Sigmoid colon (tissue), 7 donors: ENCODE data around the gene FLRT1. TPM values are rescaled to one million over a fixed set of nuclear protein-coding genes. Genes with fewer than 3 reads are reported as not detected.

Experiments
- DNase-seq: peaks from one replicate; pipeline ENCODE4 v3.0.0-alpha.2; 2019
- H3K27ac ChIP-seq, 4 donors: fragments of 200-600 bp; sonication (generic); one replicate each; pipeline ENCODE4 v1.5.1; 2016 to 2019; ENCODE audit warnings: mild to moderate bottlenecking in 1 of 4
- H3K27me3 ChIP-seq, 3 donors: fragments of 200-600 bp; sonication (generic); one replicate each; pipeline ENCODE4 v1.5.1; 2019; ENCODE audit warnings: mild to moderate bottlenecking in 1 of 3
- H3K36me3 ChIP-seq, 4 donors: fragments of 200-600 bp; sonication (generic); one replicate each; pipeline ENCODE4 v1.5.1; 2016 to 2019
- H3K4me1 ChIP-seq, 4 donors: fragments of 200-600 bp; sonication (generic); one replicate each; pipeline ENCODE4 v1.5.1; 2017 to 2019
- H3K4me3 ChIP-seq, 4 donors: fragments of 200-600 bp; sonication (generic); one replicate each; pipeline ENCODE4 v1.5.1; 2017 to 2019; ENCODE audit warnings: mild to moderate bottlenecking in 2 of 4, moderate library complexity in 1 of 4
- H3K9me3 ChIP-seq, 4 donors: fragments of 200-600 bp in 3 of 4; sonication (generic) in 3 of 4; one replicate each; pipeline versions ENCODE4 v1.5.1 to v1.6.1; 2013 to 2019
- EP300 ChIP-seq, 4 donors: sonication (generic); formaldehyde crosslinking; IDR thresholded peaks; one replicate each; pipeline ENCODE4 v1.6.1; 2017; ENCODE audit warnings: antibody characterized with exemption in 4 of 4
- POLR2A ChIP-seq, 2 donors: fragments of 450-650 bp; IDR thresholded peaks; one replicate each; pipeline ENCODE4 v1.6.1; 2016; ENCODE audit warnings: antibody characterized with exemption in 2 of 2, mild to moderate bottlenecking in 2 of 2, moderate library complexity in 2 of 2
- POLR2AphosphoS5 ChIP-seq, 4 donors: sonication (generic); formaldehyde crosslinking; IDR thresholded peaks; one replicate each; pipeline ENCODE4 v1.6.1; 2017; ENCODE audit warnings: antibody characterized with exemption in 4 of 4
- WGBS, 2 donors: extraction: QIAGEN DNeasy Blood & Tissue Kit; methylation state at CpG; one replicate each; pipeline ENCODE4 v1.1.7; 2013; 5-methylcytosine and 5-hydroxymethylcytosine counted together
- intact Hi-C: fragments of 100-400 bp; cut with DNase I; formaldehyde crosslinking; loops from one replicate; pipeline ENCODE4 v1.15.1; 2023
- polyA plus RNA-seq, 3 donors: library from polyadenylated mRNA; stranded (reverse); fragments of 200-250 nt; gene quantifications; one replicate each; pipeline ENCODE4 v1.2.3, GENCODE V29; 2013
- total RNA-seq, 4 donors: library from RNA; depleted of rRNA; stranded (reverse); fragments of >200 nt; gene quantifications; one replicate each; pipeline ENCODE4 v1.1.0, GENCODE V29; 2016
- TF ChIP-seq, protein P1 (sequence below), 4 experiments: fragments of 450-650 bp in 3 of 4; fragments of 200-600 bp in 1 of 4; IDR thresholded peaks; one replicate each; pipeline ENCODE4 v1.5.1; 2016 to 2019; ENCODE audit warnings: antibody characterized with exemption in 4 of 4, mild to moderate bottlenecking in 3 of 4, moderate library complexity in 2 of 4
- donor health status: healthy with polysubstance abuse.
- donor health status: Bipolar disorder and iron deficiency.
- donor health status: healthy.

Gene FLRT1
- total and polyA plus RNA-seq, 7 donors: 0.66 to 6.9 (median 2.9) TPM; not detected in 2

DNA sequence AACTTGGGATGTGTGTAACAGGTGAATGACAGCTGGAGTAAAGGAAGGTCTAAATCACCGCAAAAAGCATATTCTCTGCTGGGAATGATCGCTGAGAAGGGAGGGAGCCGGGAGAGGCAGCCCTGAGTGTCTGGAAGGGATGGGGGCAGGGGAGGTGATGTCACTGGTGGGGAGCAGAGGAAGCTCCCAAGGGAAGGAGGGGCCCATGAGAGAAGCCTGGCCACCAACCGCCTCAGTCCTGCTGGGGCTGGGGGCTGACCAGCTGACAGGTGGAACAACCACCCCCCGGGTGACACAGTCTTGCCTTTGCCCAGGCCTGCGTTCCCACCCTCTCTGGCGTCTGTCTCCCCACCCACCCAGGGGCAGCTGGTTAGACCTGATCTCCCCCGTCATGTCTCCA is 6.0 kb upstream of the FLRT1 start:
- intact Hi-C loops: no loop called here
- peaks cover 0 to 17% (median 0%) of the 10 kb centered on the region in 3 donors for H3K27me3 ChIP-seq
- no peak overlapping the region for H3K4me3 ChIP-seq
- peaks cover 0 to 14% (median 10%) of the 10 kb centered on the region in 4 donors for H3K4me1 ChIP-seq
- DNase-seq: no peak
- H3K9me3 ChIP-seq: no peaks in the 10 kb centered on the region
- TF ChIP-seq POLR2AphosphoS5 (IDR thresholded peaks at IDR 0.05) (no peak), POLR2A (IDR thresholded peaks at IDR 0.05) (no peak), EP300 (IDR thresholded peaks at IDR 0.05) (no peak)
- TF ChIP-seq, protein P1, sequence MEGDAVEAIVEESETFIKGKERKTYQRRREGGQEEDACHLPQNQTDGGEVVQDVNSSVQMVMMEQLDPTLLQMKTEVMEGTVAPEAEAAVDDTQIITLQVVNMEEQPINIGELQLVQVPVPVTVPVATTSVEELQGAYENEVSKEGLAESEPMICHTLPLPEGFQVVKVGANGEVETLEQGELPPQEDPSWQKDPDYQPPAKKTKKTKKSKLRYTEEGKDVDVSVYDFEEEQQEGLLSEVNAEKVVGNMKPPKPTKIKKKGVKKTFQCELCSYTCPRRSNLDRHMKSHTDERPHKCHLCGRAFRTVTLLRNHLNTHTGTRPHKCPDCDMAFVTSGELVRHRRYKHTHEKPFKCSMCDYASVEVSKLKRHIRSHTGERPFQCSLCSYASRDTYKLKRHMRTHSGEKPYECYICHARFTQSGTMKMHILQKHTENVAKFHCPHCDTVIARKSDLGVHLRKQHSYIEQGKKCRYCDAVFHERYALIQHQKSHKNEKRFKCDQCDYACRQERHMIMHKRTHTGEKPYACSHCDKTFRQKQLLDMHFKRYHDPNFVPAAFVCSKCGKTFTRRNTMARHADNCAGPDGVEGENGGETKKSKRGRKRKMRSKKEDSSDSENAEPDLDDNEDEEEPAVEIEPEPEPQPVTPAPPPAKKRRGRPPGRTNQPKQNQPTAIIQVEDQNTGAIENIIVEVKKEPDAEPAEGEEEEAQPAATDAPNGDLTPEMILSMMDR (IDR thresholded peaks at IDR 0.05): no peak
- H3K27ac ChIP-seq: no peak overlapping the region
- 86 to 89% methylated on average over 8 of the region's 8 CpGs for WGBS, 2 donors
- no peaks in the 10 kb centered on the region for H3K36me3 ChIP-seq

DNA sequence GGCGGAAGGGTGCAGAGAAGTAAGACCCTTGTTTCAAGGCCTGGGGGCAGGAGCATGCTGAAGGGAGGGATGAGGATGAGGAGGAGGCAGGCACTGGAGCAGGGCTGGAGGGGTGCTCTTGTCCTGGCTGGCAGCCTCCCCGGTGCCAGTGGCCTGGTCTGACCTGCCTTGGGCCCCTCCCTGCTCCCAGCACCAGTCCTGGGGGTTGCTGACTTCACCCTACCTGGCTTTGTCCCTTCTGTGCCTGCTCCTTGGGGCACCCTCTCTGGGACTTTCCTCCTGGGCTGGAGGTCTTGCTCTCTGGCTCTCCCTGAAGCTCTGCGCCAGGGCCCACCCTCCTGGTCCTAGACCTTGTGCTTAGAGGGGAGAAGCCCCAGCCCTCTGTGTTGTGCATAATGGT is 4.7 kb upstream of the FLRT1 start:
- intact Hi-C loops: no loop called here

DNA sequence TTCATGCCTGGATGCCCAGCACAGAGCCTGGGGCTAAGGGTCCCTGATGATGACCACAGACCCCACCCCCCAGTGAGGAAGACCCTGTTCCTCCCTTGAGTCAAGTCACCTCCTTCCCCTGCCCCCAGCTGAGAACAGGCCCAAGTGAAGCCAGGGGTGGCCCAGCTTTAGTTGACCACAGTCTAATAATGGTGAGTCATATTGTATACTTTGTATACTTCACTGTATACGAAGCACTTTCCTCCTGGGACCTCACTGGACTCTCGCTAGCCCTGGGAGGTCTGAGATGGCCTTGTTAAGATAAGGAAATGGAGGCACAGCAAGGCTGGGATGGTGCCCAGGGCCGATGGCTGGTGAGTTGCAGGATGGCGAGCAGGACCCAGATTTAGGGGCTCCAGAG is 3.7 kb upstream of the FLRT1 start:
- WGBS, 2 donors: 77 to 82% methylated on average over 4 of the region's 4 CpGs
- DNase-seq: no peak
- Histone ChIP-seq H3K36me3 (no peaks in the 10 kb centered on the region), H3K27ac (no peak overlapping the region), H3K9me3 (no peaks in the 10 kb centered on the region), H3K27me3 (peaks cover 0 to 22% (median 0%) of the 10 kb centered on the region in 3 donors), H3K4me3 (no peak overlapping the region), H3K4me1 (peaks cover 0 to 32% (median 28%) of the 10 kb centered on the region in 4 donors)
- TF ChIP-seq POLR2A (IDR thresholded peaks at IDR 0.05): no peak
- TF ChIP-seq, protein P1 (IDR thresholded peaks at IDR 0.05): no peak
- no peak for TF ChIP-seq EP300 (IDR thresholded peaks at IDR 0.05)
- TF ChIP-seq POLR2AphosphoS5 (IDR thresholded peaks at IDR 0.05): no peak
- intact Hi-C loops: no loop called here

More for the DNA sequence above, 4.7 kb upstream of the FLRT1 start:
- 80 to 86% methylated on average over 3 of the region's 3 CpGs for WGBS, 2 donors
- no peak for DNase-seq
- Histone ChIP-seq H3K27me3 (peaks cover 0 to 22% (median 0%) of the 10 kb centered on the region in 3 donors), H3K4me1 (peaks cover 0 to 22% (median 18%) of the 10 kb centered on the region in 4 donors), H3K4me3 (no peak overlapping the region), H3K9me3 (no peaks in the 10 kb centered on the region), H3K36me3 (no peaks in the 10 kb centered on the region), H3K27ac (no peak overlapping the region)
- TF ChIP-seq, protein P1 (IDR thresholded peaks at IDR 0.05): no peak
- TF ChIP-seq POLR2A (IDR thresholded peaks at IDR 0.05): no peak
- TF ChIP-seq POLR2AphosphoS5 (IDR thresholded peaks at IDR 0.05): no peak
- no peak for TF ChIP-seq EP300 (IDR thresholded peaks at IDR 0.05)

DNA sequence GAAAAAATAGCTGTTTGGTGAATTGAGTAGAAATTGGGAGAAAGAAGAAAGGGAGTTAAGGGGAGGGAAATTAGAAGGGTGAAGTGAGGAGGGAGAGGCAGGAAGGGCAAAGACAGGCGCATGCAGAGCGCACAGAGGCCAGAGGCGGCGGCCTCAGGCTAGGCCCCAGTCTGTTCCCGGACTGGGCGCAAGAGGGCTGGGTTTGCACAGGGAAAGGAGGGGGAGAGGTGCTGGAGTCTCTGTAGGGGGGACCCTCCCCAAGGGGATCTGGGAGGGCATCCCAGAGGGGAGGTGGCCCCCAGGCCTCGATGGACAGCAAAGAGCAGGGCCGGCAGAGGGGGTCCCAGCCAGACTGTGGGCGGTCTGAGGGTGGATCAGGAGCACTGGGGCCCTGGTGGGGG is 1.3 kb upstream of the FLRT1 start:
- H3K4me1 ChIP-seq: peaks cover 0 to 27% (median 20%) of the 10 kb centered on the region in 4 donors
- no peaks in the 10 kb centered on the region for H3K9me3 ChIP-seq
- H3K4me3 ChIP-seq: no peak overlapping the region
- H3K36me3 ChIP-seq: no peaks in the 10 kb centered on the region
- WGBS, 2 donors: 71 to 79% methylated on average over 9 of the region's 9 CpGs
- intact Hi-C loops: no loop called here
- DNase-seq: no peak
- TF ChIP-seq, protein P1 (IDR thresholded peaks at IDR 0.05): no peak
- TF ChIP-seq POLR2A (IDR thresholded peaks at IDR 0.05): no peak
- TF ChIP-seq EP300 (IDR thresholded peaks at IDR 0.05): no peak
- TF ChIP-seq POLR2AphosphoS5 (IDR thresholded peaks at IDR 0.05): no peak
- no peak overlapping the region for H3K27ac ChIP-seq
- H3K27me3 ChIP-seq: peaks cover 0 to 9% (median 0%) of the 10 kb centered on the region in 3 donors

DNA sequence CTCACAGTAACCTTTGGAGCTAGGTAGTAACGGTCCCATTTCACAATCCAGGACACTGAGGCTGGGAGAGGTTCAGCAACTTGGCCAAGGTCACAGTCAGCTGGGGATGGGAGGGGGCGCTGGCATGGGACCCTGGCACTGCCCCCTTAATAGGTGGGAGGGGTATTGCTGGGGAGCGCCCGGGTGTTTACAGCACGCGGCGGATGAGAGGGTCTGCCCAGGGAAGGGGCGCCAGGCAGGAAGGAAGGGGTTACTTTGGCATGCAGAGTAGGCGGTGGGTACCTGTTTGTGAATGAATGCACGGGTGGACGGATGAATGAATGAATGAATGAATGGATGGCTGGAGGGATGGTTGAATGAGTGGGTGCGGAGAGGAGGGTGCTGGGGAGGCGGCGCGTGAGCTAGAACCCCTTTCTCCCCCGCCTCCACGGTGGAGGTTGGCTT is 628 bp upstream of the FLRT1 start:
- TF ChIP-seq, protein P1 (IDR thresholded peaks at IDR 0.05): no peak
- TF ChIP-seq POLR2A (IDR thresholded peaks at IDR 0.05): no peak
- no peak for TF ChIP-seq EP300 (IDR thresholded peaks at IDR 0.05)
- no peak for TF ChIP-seq POLR2AphosphoS5 (IDR thresholded peaks at IDR 0.05)
- H3K27me3 ChIP-seq: peaks cover 0 to 9% (median 0%) of the 10 kb centered on the region in 3 donors
- DNase-seq: no peak
- H3K4me3 ChIP-seq: peak overlapping the region; percentile 8 to 69 (median 64)
- H3K9me3 ChIP-seq: no peaks in the 10 kb centered on the region
- no peaks in the 10 kb centered on the region for H3K36me3 ChIP-seq
- H3K27ac ChIP-seq: no peak overlapping the region
- H3K4me1 ChIP-seq: peaks cover 0 to 27% (median 20%) of the 10 kb centered on the region in 4 donors
- intact Hi-C loops: no loop called here
- 9% methylated on average over 17 of the region's 17 CpGs for WGBS, 2 donors
